ENCODE measurements around the gene ZNF519. TPM values are rescaled to one million over a fixed set of nuclear protein-coding genes. Genes with fewer than 3 reads are reported as not detected.

The ZNF519 gene
- total RNA-seq, 1 experiment from 2014 or later, result 24.3 TPM

DNA sequence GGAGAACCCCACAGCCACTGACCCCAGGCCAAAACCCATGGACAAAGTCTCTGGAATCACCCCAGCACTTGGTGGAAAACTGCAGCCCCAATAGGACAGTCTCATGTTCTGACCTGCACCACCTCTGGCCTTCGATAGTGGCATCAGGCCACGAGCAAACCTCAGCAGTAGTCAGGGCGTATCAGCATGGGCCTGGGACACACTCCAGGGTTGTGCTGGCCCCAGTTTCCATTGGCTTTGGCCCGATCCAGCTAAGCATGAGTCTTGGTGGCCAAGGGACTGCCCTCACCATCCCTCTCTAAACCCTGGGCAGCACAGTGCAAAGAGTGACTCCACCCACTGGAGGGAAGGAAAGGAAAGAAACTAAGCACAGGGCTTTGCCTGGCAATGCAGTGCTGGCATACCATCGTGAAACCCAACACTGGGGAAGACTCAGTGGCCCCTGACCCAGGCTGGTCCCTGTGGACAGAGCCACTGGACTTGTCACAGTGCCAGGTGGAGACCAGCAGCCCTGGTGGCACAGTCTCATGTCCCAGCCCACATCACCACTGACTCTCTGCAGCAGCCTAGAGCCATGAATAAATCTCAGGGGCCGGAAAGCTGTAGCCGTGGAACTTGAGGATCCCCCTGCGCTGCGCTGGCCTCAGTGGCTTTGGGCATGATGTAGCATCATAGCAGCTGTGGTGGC is 46.3 kb downstream of the ZNF519 start:
- no peak overlapping the region for H4K8ac ChIP-seq (replicated peaks; ENCODE audit: insufficient read length, low read depth, low read length)
- no peaks in the 10 kb centered on the region for H3K27me3 Mint-ChIP-seq (ENCODE audit: low read depth)
- no peak overlapping the region for H2BK120ac ChIP-seq (ENCODE audit: low read depth, low read length, poor library complexity, severe bottlenecking)
- H3K14ac ChIP-seq (ENCODE audit: insufficient read depth, low read length), result peak overlapping the region; percentile 16; the same call in 1 of the 2 replicates
- no peaks in the 10 kb centered on the region for H3K9me3 ChIP-seq (ENCODE audit: control insufficient read depth, low read depth, low read length)
- H3K18ac ChIP-seq (ENCODE audit: insufficient read length, low read depth, low read length), result peak overlapping the region; percentile 17
- no peak overlapping the region for H2AFZ ChIP-seq (ENCODE audit: low read length)
- no peak overlapping the region for H2BK15ac ChIP-seq (ENCODE audit: low read depth, low read length)
- H2BK12ac ChIP-seq (ENCODE audit: insufficient read length, low read depth, low read length), result no peak overlapping the region
- peaks cover 5 to 10% of the 10 kb centered on the region in 2 experiments for H3K4me1 Mint-ChIP-seq
- no peak overlapping the region for H3K23ac ChIP-seq (ENCODE audit: insufficient read length, low read depth, low read length)
- no peaks in the 10 kb centered on the region; the same call in 1 of the 2 replicates for H3K79me2 ChIP-seq (ENCODE audit: insufficient read depth, low read length)
- no peaks in the 10 kb centered on the region for H3K79me1 ChIP-seq (ENCODE audit: insufficient read depth, low read depth, low read length, poor library complexity, severe bottlenecking)
- no peak overlapping the region for H4K91ac ChIP-seq (ENCODE audit: insufficient read length, low read depth, low read length)
- H3K4me3 Mint-ChIP-seq, result no peak overlapping the region
- H3K4ac ChIP-seq (ENCODE audit: low read depth, low read length), result no peak overlapping the region
- no peak overlapping the region for H2BK20ac ChIP-seq (ENCODE audit: low read depth, low read length, poor library complexity, severe bottlenecking)
- no peak overlapping the region for H3K27ac ChIP-seq (ENCODE audit: insufficient read length, low read depth, low read length)
- H3T11ph ChIP-seq (ENCODE audit: low read length), result no peak overlapping the region
- H3K23me2 ChIP-seq (ENCODE audit: insufficient read length, low read depth, low read length, poor library complexity, severe bottlenecking), result peaks cover 2% of the 10 kb centered on the region
- no peaks in the 10 kb centered on the region for H3K9me3 Mint-ChIP-seq
- no peak for TF ChIP-seq CTCF (conservative IDR thresholded peaks at IDR 0.05)
- H3K27ac Mint-ChIP-seq, result no peak overlapping the region
- H3K4me1 ChIP-seq (ENCODE audit: insufficient read depth, low read length), result no peaks in the 10 kb centered on the region
- no peak for DNase-seq
- no CpG with 5 or more reads among the region's 9 CpGs for WGBS (ENCODE audit: extremely low coverage, insufficient read length, low lambda C conversion rate)
- no peak overlapping the region for H3K4me2 ChIP-seq (ENCODE audit: insufficient read depth, insufficient read length, low read length)
- no peak overlapping the region for H3K9ac ChIP-seq (ENCODE audit: extremely low read depth, insufficient read length, low read length)
- H3K27me3 ChIP-seq (ENCODE audit: insufficient read depth, low read length), result no peaks in the 10 kb centered on the region
- no peak overlapping the region for H2BK5ac ChIP-seq (ENCODE audit: insufficient read length, low read length)
- H3K36me3 Mint-ChIP-seq (ENCODE audit: insufficient read depth in 1 of 3, low read depth in 3 of 3), result peaks cover 0 to 2% (median 0%) of the 10 kb centered on the region in 3 experiments; a peak in 1 of 7 replicates
- H4K5ac ChIP-seq (ENCODE audit: insufficient read length, low read depth, low read length), result no peak overlapping the region
- no peak overlapping the region for H2AK5ac ChIP-seq (ENCODE audit: insufficient read length, low read length)
- H4K20me1 ChIP-seq (ENCODE audit: control insufficient read depth, insufficient read depth, insufficient read length), result no peaks in the 10 kb centered on the region
- no peak overlapping the region for H3K56ac ChIP-seq (ENCODE audit: insufficient read length, low read depth, low read length)
